Caki2 (cell line): ENCODE data around the gene NUP214. TPM values are rescaled to one million over a fixed set of nuclear protein-coding genes. Genes with fewer than 3 reads are reported as not detected.
"Not testable (repeated sequence)": the region's sequence is repeated elsewhere in the genome, so short reads cannot be mapped to it uniquely, and the experiment has no call there.

Source experiments
- DNase-seq: peaks from one replicate; pipeline ENCODE4 v3.0.0-alpha.2; 2015; ENCODE audit warnings: low read depth
- in situ Hi-C: cut with HindIII; loops from 2 replicates; pipeline ENCODE4 v1.10.0; 2016; ENCODE audit warnings: low sequenced_read_pairs, low pct_unique_long_range_greater_than_20kb, mixed read lengths
- total RNA-seq: library from RNA; depleted of rRNA; stranded (reverse); fragments of >200 nt; shearing (Covaris generic); gene quantifications from 2 replicates; pipeline ENCODE4 v1.2.3, GENCODE V29; 2014; ENCODE audit warnings: low replicate concordance

NUP214 gene
- total RNA-seq, 1 experiment from 2014 or later, result 5.2 TPM

DNA sequence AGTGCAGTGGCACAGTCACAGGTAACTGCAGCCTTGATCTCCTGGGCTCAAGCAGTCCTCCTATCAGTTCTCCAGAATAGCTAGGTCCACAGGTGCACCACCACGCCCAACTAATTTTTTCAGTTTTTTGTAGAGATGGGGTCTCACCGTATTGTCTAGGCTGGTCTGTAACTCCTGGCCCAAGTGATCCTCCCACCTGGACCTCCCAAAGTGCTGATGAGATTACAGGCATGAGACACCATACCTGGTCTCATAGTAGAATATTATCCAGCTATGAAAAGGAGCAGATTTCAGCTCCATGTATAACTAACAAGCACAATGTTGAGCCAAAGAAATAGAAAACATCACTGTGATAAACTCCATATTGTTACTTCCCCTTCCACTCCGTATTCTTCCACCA is 81.1 kb downstream of the NUP214 start:
- in situ Hi-C loops, result no loop called here
- no peak for DNase-seq

DNA sequence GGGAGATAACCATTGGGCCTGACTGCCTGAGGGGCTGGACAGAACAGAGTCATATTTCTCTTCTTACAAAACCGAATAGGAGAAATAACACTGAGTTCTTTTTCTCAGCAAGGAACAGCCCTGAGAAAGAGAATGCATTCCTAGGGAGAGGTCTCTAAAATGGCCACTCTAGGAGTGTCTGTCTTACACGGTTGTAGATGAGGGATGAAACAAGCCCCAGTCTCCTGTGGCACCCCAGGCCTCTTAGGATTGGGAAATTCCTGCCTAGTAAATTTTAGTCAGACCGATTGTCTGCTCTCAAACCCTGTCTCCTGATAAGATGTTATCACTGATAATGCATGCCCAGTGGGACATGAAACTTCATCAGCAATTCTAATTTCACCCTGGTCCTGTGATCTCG is 86.5 kb downstream of the NUP214 start:
- in situ Hi-C loops, DNase-seq: not testable (repeated sequence)

DNA sequence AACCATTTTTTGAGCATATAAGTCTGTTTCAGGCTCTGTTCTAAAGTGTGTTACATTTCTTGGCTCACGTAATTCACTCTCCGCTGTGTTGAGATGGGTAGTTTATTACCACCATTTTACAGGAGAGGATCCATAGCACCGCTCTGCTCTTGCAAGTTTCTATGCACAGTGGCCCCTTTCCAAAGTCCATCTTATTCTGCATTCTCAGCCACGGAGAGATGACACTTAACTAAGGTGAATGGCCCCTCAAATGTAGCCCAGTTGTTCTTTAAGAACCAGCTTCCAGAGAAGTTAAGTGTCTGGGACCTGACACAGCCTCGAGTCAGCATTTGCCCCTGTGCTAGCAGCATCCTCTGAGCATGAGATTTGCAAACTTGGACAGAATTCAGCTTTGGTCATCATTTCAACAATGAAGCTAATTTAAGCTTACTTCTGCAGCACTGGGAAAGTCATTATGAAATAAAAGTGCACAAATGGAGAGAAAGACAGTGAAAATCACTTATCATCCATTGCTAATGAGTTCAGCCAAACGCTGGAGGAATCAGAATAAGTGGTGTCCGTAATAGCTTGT is 89.0 kb downstream of the NUP214 start:
- in situ Hi-C loops, result no loop called here
- DNase-seq, result no peak

DNA sequence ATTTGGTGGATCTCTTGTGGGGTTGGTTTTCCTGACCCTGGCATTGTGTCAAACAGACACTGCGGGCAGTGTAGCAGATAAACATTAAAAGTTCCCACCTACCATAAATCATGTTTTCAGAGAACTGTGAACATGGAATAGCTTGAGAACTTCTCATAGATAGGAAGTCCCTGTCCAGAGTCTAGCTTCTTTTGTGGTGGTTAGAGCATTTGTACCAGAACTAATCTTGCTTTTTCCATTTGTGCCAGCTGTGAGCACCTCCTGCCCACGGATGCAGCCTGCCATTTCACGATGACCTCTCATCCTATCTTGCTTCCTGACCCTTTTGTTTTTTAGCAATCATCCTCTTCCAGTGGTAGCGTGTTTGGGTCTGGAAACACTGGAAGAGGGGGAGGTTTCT is 89.5 kb downstream of the NUP214 start:
- in situ Hi-C loops, result no loop called here
- DNase-seq, result no peak

DNA sequence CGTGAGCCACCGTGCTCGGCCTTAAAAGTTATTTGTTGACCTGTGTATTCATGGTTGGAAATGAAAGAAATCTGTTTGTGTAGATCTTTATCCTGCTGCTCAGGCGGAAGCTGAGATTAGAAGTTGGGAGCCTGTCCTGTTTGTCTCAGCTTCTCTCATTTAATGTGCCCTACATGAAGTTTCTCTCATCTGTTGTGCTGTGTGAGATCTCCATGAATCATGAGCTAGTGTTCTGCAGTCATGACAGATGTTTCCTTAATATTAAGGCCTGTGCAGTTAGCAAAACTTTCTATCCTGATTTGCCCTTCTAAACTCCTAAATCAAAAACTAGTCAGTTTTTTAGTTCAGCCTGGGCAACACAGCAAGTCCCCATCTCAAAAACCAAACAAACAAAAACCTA is 91.4 kb downstream of the NUP214 start:
- DNase-seq, result no peak
- in situ Hi-C loops, result no loop called here

DNA sequence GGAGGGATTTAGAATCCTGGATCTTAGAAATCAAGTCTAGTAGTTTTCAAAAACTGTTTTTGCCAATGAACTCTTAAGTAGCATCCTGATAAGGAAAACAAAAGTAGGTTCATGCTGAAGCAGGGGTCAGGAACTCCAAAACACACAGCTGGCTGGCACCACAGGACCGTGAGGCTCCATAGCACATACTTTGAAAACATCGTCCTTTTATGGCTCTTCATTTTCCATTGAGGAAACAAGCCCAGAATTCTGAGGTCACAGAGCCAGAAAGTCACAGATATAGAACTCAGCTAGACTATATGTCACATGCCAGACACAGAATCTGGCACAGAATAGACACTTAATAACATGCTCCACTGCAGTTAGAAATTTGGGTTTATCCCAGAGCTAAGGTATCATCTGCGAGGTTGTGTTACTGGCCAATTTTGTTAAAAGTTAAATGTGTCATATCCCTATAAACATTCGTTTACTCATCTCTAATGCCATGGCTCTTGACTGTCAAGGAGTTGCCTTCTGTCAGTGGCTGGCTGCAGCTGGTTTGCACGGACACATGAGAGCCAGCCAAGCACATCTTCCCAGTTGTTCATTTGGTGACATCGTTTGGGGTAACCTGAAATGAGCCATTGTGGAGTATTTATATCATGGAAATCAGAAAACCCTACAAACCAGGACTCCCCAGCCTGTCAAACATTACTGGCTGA is 92.1 kb downstream of the NUP214 start:
- in situ Hi-C loops, result no loop called here
- DNase-seq, result no peak

DNA sequence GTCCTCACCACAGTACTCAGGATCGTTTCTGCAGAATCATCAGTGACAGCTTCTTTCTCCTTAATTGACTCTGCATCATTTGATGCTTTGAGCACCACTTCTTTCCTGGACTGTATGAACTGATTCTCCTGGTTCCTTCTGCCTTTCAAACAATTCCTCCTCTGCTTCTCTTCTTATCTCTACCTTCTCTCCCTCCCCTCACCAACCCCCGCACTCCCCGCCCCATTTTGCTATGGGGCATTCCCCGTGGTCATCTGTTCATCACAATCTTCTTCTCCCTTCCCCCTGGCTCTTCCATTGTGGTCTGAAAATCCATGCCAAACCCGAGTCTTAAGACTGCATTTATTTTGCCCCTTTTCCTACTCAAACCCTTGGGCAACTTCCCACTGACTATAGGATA is 93.0 kb downstream of the NUP214 start:
- DNase-seq, result no peak
- in situ Hi-C loops, result no loop called here

DNA sequence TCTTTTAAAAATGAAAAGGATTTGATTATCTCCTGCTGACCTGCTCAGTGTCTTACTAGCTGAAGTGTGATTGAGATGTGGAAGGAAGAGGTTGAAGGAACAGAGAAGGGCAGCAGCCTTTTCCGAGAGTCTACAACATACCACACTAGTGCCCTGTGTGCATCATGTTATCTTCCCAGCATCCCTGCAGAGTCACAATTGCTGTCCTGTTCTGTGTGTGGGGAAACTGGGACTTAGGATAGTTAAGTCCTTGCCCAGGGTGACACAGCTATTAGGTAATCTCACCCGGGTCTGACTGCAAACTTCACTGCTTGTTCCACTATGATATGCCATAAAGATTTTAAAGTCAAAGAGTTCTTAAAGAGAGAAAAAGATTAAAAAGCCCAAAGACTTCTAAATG is 95.1 kb downstream of the NUP214 start:
- no peak for DNase-seq
- in situ Hi-C loops, result no loop called here

DNA sequence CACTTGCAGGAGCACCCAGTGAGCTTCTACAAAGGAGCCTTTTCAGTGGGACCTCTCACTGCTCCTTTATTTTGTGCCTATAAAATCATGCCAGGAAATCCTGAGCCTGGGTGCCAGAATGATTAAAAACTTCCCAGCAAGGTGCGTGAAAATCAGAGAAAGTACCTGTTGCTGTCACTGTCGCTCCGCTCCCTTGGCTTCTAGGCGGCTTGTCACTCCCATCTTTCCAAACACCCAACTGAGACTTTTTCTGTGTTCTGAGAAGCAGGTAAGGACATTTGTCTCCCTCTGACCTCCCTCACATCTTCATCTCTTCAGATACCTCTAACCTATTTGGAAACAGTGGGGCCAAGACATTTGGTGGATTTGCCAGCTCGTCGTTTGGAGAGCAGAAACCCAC is 97.1 kb downstream of the NUP214 start:
- DNase-seq, result no peak
- in situ Hi-C loops, result no loop called here

DNA sequence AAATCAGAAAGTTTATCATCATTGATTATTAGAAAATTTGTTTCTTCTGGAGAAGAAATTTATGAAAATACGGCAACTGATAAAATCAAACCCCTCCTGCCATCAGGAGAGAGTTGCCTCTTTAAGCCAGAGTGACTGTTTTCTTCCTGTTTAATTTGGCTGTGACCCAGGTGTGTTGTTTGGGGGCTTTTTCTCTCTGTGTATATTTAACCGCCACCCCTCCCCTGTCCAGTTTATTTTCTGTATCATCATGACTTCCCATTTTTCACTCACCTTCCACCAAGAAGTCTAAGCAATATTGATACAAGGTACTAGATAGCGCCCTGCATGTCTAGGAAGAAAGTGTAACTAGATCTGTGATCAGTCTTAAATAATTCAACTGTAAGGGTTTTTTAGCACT is 100.8 kb downstream of the NUP214 start:
- DNase-seq, result peak; percentile 70
- in situ Hi-C loops, result no loop called here

DNA sequence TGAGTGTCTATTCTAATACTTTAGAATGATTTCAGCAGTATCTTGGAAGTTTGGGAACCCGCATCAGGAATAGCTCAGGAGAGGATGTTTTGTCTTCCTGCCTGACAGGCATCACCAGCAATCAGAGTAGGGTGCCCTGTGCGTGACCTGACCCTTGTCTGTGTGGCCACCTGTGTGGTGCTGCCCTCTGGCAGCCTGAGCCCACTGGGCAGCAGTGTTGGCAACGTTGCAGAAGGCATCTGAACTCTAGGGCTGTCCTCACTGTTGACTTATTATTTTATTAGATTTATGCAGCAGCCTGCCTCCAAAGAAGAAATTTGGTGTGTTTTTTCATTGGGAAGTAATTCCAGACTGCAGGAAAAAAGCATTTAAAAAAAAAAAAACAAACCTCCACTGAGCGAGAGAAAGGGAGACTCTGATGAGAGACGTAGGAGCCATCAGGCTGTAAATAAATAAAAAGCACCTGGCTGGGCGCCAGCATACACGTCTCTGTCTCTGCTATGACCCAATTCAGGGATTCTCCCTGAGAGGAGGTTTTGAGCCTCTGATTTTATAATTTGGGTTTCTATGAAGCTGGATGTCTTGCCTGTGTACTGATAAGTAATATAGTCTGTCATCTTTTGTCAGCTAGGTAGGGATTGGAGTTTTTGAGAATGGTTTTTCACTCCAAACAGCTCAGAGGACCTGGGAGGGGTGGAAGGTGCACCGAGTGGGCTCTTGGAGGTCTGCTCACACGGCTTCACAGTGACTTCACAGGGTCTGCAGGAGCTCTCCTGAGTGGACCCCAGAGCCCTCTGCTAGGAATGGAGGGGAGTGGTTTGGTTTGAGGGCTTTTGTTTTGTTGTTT is 101.9 kb downstream of the NUP214 start:
- in situ Hi-C loops, result no loop called here
- DNase-seq, result peak; percentile 43

DNA sequence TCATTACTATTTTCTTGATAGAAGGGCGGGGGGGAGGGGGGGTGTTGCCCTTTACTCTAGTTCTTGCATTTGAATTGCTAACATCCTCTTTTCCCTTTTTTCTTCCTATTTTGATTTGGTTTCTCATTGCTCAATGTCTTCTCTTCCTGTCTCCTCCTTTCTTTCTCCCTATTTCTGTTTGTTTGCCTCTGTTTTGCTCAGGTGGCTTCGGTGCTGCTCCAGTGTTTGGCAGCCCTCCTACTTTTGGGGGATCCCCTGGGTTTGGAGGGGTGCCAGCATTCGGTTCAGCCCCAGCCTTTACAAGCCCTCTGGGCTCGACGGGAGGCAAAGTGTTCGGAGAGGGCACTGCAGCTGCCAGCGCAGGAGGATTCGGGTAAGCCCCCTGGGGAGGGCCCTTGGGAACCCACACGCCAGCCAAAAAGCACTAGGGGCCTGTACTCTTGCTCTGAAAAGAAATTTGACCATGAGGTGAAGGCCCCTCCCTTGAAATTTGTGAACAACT is 102.6 kb downstream of the NUP214 start:
- in situ Hi-C loops, result no loop called here

DNA sequence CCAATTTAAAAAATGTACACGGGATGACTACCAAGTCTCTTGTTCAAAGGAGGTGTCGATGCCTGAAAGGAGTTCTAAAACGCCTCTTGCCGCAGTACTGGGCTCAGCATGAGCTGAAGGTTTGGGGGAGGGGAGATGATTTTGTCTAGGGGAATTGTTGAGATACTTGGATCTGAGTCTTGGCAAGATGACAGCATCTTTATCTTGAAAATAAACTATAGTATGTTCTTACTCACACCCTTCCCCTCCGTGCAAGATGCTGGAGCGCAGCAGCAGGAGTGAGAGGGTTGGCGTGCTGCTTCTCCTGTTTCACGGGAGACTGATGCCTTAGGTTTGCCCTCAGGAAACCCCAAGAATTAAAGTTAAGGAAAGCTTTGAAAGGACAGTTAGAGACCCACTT is 103.6 kb downstream of the NUP214 start:
- DNase-seq, result no peak
- in situ Hi-C loops, result no loop called here

More for the DNA sequence above, 102.6 kb downstream of the NUP214 start:
- DNase-seq, result no peak

DNA sequence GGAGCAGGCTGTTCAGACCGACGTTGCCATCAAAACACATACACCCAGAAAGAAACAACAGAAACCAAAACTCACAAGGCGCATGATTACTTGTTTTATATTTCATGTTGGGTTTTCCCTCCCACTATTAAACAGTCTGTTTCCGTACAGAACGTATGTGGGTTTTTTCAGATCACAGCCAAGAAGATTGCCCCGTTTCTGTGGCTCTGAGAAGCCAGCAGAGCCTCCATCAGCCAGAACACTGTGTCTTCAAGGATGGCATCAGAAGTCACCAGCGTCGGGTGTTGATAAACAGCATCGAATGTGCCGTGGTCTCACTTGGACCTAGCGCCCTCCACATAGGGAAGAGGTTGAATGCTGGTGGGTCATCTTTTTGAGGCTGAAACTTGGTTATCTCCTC is 108.2 kb downstream of the NUP214 start:
- no peak for DNase-seq
- in situ Hi-C loops, result no loop called here

DNA sequence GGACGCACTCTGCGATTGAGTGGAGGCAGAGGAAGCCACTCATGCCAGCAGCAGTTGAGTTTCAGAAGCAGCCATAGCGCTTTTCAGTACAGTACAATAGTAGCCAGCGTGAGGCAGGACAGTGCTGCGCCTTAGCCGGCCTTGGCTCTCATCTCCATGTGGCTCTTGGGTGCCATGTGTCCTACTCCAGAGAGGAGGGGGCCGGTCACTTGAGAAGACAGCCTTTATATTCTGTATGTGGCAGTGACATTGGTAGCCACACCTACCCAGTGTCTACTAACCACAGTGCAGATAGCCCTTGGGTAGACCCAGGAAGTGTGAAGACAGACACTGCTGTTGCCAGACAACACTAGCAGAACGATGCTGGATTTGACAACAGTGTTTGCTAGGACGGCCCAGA is 108.6 kb downstream of the NUP214 start:
- DNase-seq, result no peak
- in situ Hi-C loops, result no loop called here

DNA sequence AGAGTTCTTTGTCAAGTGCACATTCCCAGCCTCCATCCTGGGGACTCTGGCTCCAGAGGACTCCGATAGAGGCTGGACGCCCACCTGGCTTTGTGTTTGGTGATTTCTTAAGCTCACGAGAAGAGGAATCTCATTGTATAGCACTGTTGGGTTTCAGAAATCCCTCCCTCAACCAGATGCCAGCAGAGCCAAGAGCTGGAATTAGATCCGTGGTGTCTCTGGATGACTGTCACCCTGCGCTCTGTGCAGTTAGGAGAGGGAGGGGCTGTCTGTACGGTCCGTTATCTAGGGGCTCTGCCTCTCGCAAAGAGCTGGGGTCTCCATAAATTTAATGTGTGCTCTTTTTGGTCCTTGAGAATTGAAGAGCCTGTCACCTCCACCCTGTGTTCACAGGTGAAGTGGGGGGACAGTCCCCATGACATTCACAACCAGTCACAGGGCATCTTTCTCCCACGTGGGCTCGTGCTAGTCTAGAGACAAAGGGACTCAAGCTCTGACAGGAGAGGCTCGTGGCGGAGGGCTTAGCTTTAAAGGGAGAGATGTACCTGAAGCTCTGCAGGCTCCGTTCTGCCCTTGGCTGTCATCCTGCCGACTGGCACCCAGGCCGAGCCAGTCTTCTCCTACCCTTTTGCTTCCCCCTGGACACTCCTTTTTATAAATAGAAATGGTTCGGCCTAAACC is 109.6 kb downstream of the NUP214 start:
- in situ Hi-C loops, result no loop called here
- DNase-seq, result no peak

DNA sequence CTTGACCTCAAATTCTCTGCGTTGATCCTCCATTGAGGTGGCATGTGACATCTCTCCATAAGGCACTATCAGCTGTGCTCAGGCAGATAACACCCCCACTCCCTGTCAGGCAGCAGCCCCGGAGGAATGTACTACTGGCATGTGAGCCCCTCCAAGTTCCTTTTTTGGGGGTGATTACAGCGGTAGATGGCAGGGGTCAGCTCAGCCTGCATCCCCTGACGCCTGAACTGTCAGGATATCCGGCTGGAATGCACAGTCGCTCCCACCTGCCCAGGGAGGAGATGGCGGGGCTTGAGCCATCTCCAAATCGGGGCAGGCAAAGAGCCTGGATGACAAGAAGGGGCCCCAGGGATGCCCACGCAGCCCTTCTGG is 110.1 kb downstream of the NUP214 start:
- no peak for DNase-seq
- in situ Hi-C loops, result no loop called here

DNA sequence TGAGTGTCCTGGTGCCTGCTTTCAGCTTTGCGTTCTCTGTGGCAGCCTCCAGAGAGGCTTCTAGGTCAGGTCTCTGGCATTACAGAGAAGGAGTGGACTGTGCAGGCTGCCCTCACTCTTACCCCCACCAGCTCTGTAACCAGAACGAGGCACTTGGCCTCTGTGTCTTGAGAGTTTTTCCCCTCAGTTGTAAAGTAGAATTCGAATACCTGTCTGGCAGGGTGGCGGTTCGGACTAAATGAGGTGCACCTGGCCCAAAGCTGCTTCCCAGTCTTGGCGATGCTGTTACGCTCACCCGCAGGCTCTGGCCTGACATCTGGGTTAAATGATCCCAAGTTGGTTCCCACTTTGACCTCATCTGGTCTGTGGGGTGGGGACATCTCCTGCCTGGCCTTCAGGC is 110.8 kb downstream of the NUP214 start:
- no peak for DNase-seq
- in situ Hi-C loops, result no loop called here

DNA sequence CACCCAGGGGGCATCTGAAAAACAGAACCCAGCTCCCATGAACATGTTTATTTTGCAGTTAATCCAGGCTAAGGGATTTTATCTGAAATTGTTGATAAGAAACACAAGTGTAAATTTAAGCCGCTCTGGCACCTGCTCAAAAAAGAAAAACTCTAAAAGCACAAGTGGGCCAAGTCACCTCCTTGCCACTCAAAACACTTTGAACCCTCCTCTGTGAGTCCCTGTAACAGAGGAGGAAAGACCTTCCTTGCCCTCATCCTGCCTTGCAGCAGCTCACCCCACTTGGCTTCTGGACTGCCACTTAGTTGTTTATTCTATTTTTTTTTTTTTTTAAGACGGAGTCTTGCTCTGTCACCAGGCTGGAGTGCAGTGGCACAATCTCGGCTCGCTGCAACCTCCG is 111.4 kb downstream of the NUP214 start:
- in situ Hi-C loops, result no loop called here
- no peak for DNase-seq
